Endothelial cell (in vitro differentiated cells): Measurements from ENCODE around the gene PLXNA3. TPM values are rescaled to one million over a fixed set of nuclear protein-coding genes. Genes with fewer than 3 reads are reported as not detected.

Source experiments
- DNase-seq: peaks from one replicate; pipeline ENCODE4 v3.0.0; 2021; ENCODE audit warnings: low spot score
- H3K27ac Mint-ChIP-seq: one replicate; pipeline ENCODE4 v1.8.0; 2021; ENCODE audit warnings: mixed read lengths, inconsistent platforms; ENCODE audit not compliant: unreplicated experiment
- H3K27me3 Mint-ChIP-seq: one replicate; pipeline ENCODE4 v1.8.0; 2021; ENCODE audit warnings: mild to moderate bottlenecking, moderate library complexity, mixed read lengths, inconsistent platforms; ENCODE audit not compliant: unreplicated experiment
- H3K36me3 Mint-ChIP-seq: one replicate; pipeline ENCODE4 v1.8.0; 2021; ENCODE audit warnings: mild to moderate bottlenecking, low read depth, mixed read lengths, inconsistent platforms; ENCODE audit not compliant: unreplicated experiment
- H3K4me1 Mint-ChIP-seq: one replicate; pipeline ENCODE4 v1.8.0; 2021; ENCODE audit warnings: mild to moderate bottlenecking, mixed read lengths, inconsistent platforms; ENCODE audit not compliant: unreplicated experiment
- H3K4me3 Mint-ChIP-seq: one replicate; pipeline ENCODE4 v1.8.0; 2021; ENCODE audit warnings: mild to moderate bottlenecking, mixed read lengths, inconsistent platforms; ENCODE audit not compliant: unreplicated experiment
- H3K9me3 Mint-ChIP-seq: one replicate; pipeline ENCODE4 v1.8.0; 2021; ENCODE audit warnings: mixed read lengths, inconsistent platforms; ENCODE audit not compliant: unreplicated experiment
- CTCF ChIP-seq: fragments of 200-600 bp; sonication (generic); IDR thresholded peaks from one replicate; pipeline ENCODE4 v1.5.0; 2021; ENCODE audit warnings: antibody characterized with exemption; ENCODE audit not compliant: unreplicated experiment
- total RNA-seq: library from RNA; stranded (reverse); fragmentation: NEBNext Ultra II Directional; extraction: Animal tissue kit (Norgen Biotek cat#: 25700); gene quantifications from one replicate; pipeline ENCODE4 v1.2.1, GENCODE V29; 2021; ENCODE audit not compliant: unreplicated experiment

Gene PLXNA3
- total RNA-seq, 1 donor from 2014 or later, result 54.5 TPM

DNA sequence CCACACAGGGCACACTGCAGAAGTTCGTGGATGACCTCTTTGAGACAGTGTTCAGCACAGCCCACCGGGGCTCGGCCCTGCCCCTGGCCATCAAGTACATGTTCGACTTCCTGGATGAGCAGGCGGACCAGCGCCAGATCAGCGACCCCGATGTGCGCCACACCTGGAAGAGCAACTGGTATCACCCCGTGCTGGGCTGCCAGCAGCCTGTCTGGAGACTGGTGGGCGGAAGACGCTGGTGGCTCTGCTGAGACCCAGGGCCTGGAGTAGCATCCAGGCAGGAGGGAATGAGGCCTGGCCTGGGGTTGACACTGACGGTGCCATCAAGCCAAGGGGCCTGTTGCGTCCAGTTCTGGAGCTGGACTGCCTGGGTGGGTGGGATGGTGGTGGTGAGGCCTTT, 12.4 kb downstream of the PLXNA3 start:
- no peak for TF ChIP-seq CTCF
- H3K27me3 Mint-ChIP-seq, result peaks cover 1% of the 10 kb centered on the region
- no peak overlapping the region for H3K4me3 Mint-ChIP-seq
- no peak for DNase-seq
- peaks cover 4% of the 10 kb centered on the region for H3K36me3 Mint-ChIP-seq
- H3K4me1 Mint-ChIP-seq, result no peaks in the 10 kb centered on the region
- H3K27ac Mint-ChIP-seq, result no peak overlapping the region
- no peaks in the 10 kb centered on the region for H3K9me3 Mint-ChIP-seq

GRCh38 chrX:154470914-154471568, 13.0 kb downstream of the PLXNA3 start:
- Mint-ChIP-seq H3K4me3 (no peak overlapping the region), H3K27ac (no peak overlapping the region), H3K9me3 (no peaks in the 10 kb centered on the region), H3K36me3 (peaks cover 4% of the 10 kb centered on the region), H3K4me1 (no peaks in the 10 kb centered on the region), H3K27me3 (peaks cover 3% of the 10 kb centered on the region)
- no peak for TF ChIP-seq CTCF
- DNase-seq, result no peak

- H3K36me3 Mint-ChIP-seq, result peaks cover 4% of the 10 kb centered on the region
- no peak for TF ChIP-seq CTCF
- no peak for DNase-seq
- H3K9me3 Mint-ChIP-seq, result no peaks in the 10 kb centered on the region
- H3K4me1 Mint-ChIP-seq, result no peaks in the 10 kb centered on the region
- H3K4me3 Mint-ChIP-seq, result no peak overlapping the region
- no peak overlapping the region for H3K27ac Mint-ChIP-seq
- H3K27me3 Mint-ChIP-seq, result peaks cover 3% of the 10 kb centered on the region
Observed at GRCh38 chrX:154471839-154472684, 14.0 kb downstream of the PLXNA3 start.

DNA sequence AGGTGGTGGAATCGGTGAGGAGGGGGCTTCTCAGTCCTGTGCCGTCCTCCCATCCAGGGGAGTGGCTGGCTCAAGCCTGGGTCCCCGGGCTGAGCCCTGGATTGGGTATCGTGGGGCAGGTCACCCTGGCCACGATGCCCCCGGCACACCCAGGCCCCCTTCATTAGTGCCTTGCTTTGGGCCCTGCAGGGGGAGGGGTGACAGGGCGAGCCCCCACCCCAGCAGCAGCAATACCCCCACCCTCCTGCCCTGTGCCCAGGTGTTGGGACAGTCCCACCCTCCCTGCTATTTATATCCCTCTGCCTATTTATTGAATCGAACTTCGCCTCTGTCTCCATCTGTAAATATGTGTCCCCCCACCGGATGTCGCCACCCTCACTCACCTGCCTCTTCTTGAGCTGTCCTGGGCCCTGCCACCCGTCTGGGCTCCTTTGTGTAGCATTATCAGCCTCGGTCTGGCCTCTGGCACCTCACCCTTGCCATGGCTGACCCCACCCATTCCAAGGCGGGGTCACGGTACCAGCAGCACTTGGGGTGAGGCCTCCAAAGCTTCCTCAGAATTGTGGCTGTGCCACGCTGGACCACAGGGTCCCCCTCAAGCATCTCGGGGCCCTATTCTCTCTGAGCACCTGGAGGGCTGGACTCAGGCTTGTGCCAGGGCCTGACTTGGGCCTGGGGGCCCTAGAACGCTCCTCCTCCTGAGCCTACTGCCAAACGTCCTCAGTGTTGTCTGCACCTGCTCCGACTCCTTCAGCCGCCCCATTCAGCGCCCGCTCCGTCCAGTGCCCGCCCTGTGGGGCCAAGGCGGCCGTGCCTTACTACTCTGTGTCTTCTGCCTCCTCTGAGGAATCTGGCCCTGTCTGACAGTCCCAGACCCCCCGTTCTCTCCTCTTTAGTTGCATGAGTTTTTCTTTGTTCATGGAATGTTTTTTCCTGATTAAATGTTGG, 14.9 kb downstream of the PLXNA3 start:
- H3K4me3 Mint-ChIP-seq, result no peak overlapping the region
- DNase-seq, result no peak
- no peak for TF ChIP-seq CTCF

More for the DNA sequence above, 14.9 kb downstream of the PLXNA3 start:
- Mint-ChIP-seq H3K36me3 (peaks cover 4% of the 10 kb centered on the region), H3K4me1 (no peaks in the 10 kb centered on the region), H3K27me3 (peaks cover 3% of the 10 kb centered on the region), H3K9me3 (no peaks in the 10 kb centered on the region), H3K27ac (no peak overlapping the region)
